ENCODE results near the gene MLPH.

GRCh38 chr2:237574467-237574866 is 87.4 kb downstream of the MLPH start:
- TF ChIP-seq CTCF (IDR thresholded peaks at IDR 0.05) (no peak), EZH2 (IDR thresholded peaks at IDR 0.05) (no peak), EZH2phosphoT487 (IDR thresholded peaks at IDR 0.05) (no peak)

All from neural progenitor cell (in vitro differentiated cells).